Measurements from ENCODE around the gene POLDIP2.

DNA sequence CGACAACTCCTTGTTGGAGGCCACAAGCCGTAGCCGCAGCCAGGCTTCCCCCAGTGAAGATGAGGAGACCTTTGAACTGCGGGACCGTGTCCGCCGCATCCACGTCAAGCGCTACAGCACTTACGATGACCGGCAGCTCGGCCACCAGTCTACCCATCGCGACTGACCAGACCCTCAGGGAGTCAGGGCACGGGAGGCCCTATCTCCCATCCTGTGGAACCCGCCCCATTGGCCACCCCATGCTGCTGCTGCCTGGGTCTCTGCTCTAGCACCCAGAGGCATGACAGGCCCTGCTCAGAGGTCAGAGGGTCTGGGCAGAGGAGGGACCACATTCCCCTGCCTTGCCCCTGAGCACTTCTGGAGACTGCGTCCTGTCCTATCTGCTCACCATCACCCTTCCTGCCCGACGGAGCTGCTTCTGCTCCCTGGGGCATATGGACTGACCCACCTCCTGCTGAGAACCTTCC is 12.9 kb downstream of the POLDIP2 start:
- TF ChIP-seq, protein P1, sequence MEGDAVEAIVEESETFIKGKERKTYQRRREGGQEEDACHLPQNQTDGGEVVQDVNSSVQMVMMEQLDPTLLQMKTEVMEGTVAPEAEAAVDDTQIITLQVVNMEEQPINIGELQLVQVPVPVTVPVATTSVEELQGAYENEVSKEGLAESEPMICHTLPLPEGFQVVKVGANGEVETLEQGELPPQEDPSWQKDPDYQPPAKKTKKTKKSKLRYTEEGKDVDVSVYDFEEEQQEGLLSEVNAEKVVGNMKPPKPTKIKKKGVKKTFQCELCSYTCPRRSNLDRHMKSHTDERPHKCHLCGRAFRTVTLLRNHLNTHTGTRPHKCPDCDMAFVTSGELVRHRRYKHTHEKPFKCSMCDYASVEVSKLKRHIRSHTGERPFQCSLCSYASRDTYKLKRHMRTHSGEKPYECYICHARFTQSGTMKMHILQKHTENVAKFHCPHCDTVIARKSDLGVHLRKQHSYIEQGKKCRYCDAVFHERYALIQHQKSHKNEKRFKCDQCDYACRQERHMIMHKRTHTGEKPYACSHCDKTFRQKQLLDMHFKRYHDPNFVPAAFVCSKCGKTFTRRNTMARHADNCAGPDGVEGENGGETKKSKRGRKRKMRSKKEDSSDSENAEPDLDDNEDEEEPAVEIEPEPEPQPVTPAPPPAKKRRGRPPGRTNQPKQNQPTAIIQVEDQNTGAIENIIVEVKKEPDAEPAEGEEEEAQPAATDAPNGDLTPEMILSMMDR (IDR thresholded peaks at IDR 0.05) = no peak
- TF ChIP-seq POLR2AphosphoS5 (IDR thresholded peaks at IDR 0.05) (no peak), POLR2A (IDR thresholded peaks at IDR 0.05) (no peak)

Data from upper lobe of left lung (tissue), 4 donors.